Daoy (cell line): ENCODE results near the gene SLC8A1. TPM values are rescaled to one million over a fixed set of nuclear protein-coding genes. Genes with fewer than 3 reads are reported as not detected.

Experiments
- DNase-seq: peaks from one replicate; pipeline ENCODE4 v3.0.0-alpha.2; 2015; ENCODE audit warnings: low read depth
- total RNA-seq: library from RNA; depleted of rRNA; stranded (reverse); fragments of >200 nt; shearing (Covaris generic); gene quantifications from 2 replicates; pipeline ENCODE4 v1.2.3, GENCODE V29; 2014

Gene SLC8A1
- total RNA-seq, 1 experiment from 2014 or later, result 5.3 TPM

- no peak for DNase-seq
These were observed 141.6 kb downstream of the SLC8A1 start for GRCh38 chr2:40310303-40310702.

GRCh38 chr2:40304340-40304739 is 147.6 kb downstream of the SLC8A1 start:
- DNase-seq, result no peak

GRCh38 chr2:40303746-40304145 is 148.1 kb downstream of the SLC8A1 start:
- no peak for DNase-seq

GRCh38 chr2:40302751-40303325 is 149.1 kb downstream of the SLC8A1 start:
- no peak for DNase-seq

- DNase-seq, result no peak
These were observed 151.5 kb downstream of the SLC8A1 start for GRCh38 chr2:40300391-40300790.

GRCh38 chr2:40299781-40300180 is 152.1 kb downstream of the SLC8A1 start:
- DNase-seq, result no peak

- DNase-seq, result no peak
These were observed 152.7 kb downstream of the SLC8A1 start for GRCh38 chr2:40299173-40299572.

GRCh38 chr2:40298026-40298425 is 153.9 kb downstream of the SLC8A1 start:
- DNase-seq, result no peak

GRCh38 chr2:40292291-40292690 is 159.6 kb downstream of the SLC8A1 start:
- DNase-seq, result no peak

- DNase-seq, result no peak
These were observed 162.0 kb downstream of the SLC8A1 start for GRCh38 chr2:40289771-40290404.

- no peak for DNase-seq
These were observed 164.1 kb downstream of the SLC8A1 start for GRCh38 chr2:40287773-40288172.

GRCh38 chr2:40287195-40287594 is 164.7 kb downstream of the SLC8A1 start:
- no peak for DNase-seq

GRCh38 chr2:40286721-40287120 is 165.2 kb downstream of the SLC8A1 start:
- no peak for DNase-seq

GRCh38 chr2:40285391-40285790 is 166.5 kb downstream of the SLC8A1 start:
- DNase-seq, result peak; percentile 32

- DNase-seq, result no peak
These were observed 167.1 kb downstream of the SLC8A1 start for GRCh38 chr2:40284797-40285196.

- DNase-seq, result no peak
These were observed 168.6 kb downstream of the SLC8A1 start for GRCh38 chr2:40283111-40283909.

- no peak for DNase-seq
These were observed 169.5 kb downstream of the SLC8A1 start for GRCh38 chr2:40282428-40282827.

- DNase-seq, result peak; percentile 50
These were observed 170.6 kb downstream of the SLC8A1 start for GRCh38 chr2:40281021-40281940.

- DNase-seq, result no peak
These were observed 172.4 kb downstream of the SLC8A1 start for GRCh38 chr2:40279482-40279881.

- DNase-seq, result peak; percentile 15
These were observed 172.9 kb downstream of the SLC8A1 start for GRCh38 chr2:40279001-40279400.

GRCh38 chr2:40276076-40276475 is 175.8 kb downstream of the SLC8A1 start:
- DNase-seq, result no peak

GRCh38 chr2:40274270-40274669 is 177.6 kb downstream of the SLC8A1 start:
- DNase-seq, result no peak
